Endothelial cell of umbilical vein (primary cell): Measurements from ENCODE around the gene DDX17. TPM values are rescaled to one million over a fixed set of nuclear protein-coding genes. Genes with fewer than 3 reads are reported as not detected.

Experiments
- BruUV-seq: library from RNA; stranded (reverse); fragments of 400-500 nt; replicated peaks from 2 replicates; lab custom pipeline; 2021; lab: Mats Ljungman, UMichigan
- CTCF ChIA-PET: fragments of 300-600, 350-600 bp; sonication (Branson Sonifier 250); formaldehyde crosslinking; loops from one replicate; lab custom pipeline; 2021; ENCODE audit warnings: antibody characterized with exemption, inconsistent platforms; lab: Charles Lee
- POLR2A ChIA-PET: fragments of 300-600, 350-600 bp; sonication (Branson Sonifier 250); formaldehyde crosslinking; loops from one replicate; lab custom pipeline; 2021; ENCODE audit warnings: antibody characterized with exemption, inconsistent platforms; lab: Charles Lee
- DNase-seq: peaks from one replicate; pipeline ENCODE4 v3.0.0-alpha.2; 2011; ENCODE audit warnings: low read depth, low spot score
- FAIRE-seq: peaks from 2 replicates; lab custom pipeline; 2011; peaks lifted over from hg19 to GRCh38; lab: Jason Lieb, UNC
- H2AFZ ChIP-seq: 2 replicates; pipeline ENCODE4 v1.6.0; 2012; ENCODE audit warnings: low read depth, low read length, control low read depth, inconsistent platforms
- H3K27ac ChIP-seq: 2 replicates; pipeline ENCODE4 v1.5.1; 2011; ENCODE audit warnings: low read depth, mild to moderate bottlenecking, control low read depth, low read length, moderate library complexity; ENCODE audit not compliant: insufficient read depth
- H3K27me3 ChIP-seq, 2 experiments: 2 replicates each; pipeline versions ENCODE4 v1.6.0 to v1.6.1; 2011; ENCODE audit warnings: low read length in 2 of 2, mixed read lengths in 1 of 2; ENCODE audit not compliant: control insufficient read depth in 2 of 2, insufficient read depth in 2 of 2
- H3K36me3 ChIP-seq, 2 experiments: 2 replicates in 1 of 2; 3 replicates in 1 of 2; pipeline ENCODE4 v1.5.1; 2011; ENCODE audit warnings: low read length in 2 of 2, mild to moderate bottlenecking in 1 of 2, moderate library complexity in 1 of 2; ENCODE audit not compliant: control insufficient read depth in 2 of 2, insufficient read depth in 2 of 2; ENCODE audit errors: extremely low read depth in 1 of 2
- H3K4me1 ChIP-seq: 3 replicates; pipeline ENCODE4 v1.5.1; 2011; ENCODE audit warnings: mild to moderate bottlenecking, low read length; ENCODE audit not compliant: control insufficient read depth, insufficient read depth; ENCODE audit errors: extremely low read depth
- H3K4me2 ChIP-seq: 2 replicates; pipeline ENCODE4 v1.6.1; 2011; ENCODE audit warnings: low read length, control low read depth, mixed read lengths; ENCODE audit not compliant: insufficient read depth
- H3K4me3 ChIP-seq, 3 experiments: fragments of 200-600 bp in 1 of 3; sonication (generic), shearing (Covaris generic) in 1 of 3; replicated peaks in 1 of 3; 2 replicates each; pipeline ENCODE4 v1.5.1; 2011 to 2016; ENCODE audit warnings: control low read depth in 3 of 3, low read length in 3 of 3, mild to moderate bottlenecking in 2 of 3, inconsistent platforms in 1 of 3, low read depth in 1 of 3, moderate library complexity in 1 of 3; ENCODE audit not compliant: insufficient read depth in 1 of 3
- H3K79me2 ChIP-seq: 2 replicates; pipeline ENCODE4 v1.6.0; 2012; ENCODE audit warnings: low read length, inconsistent platforms; ENCODE audit not compliant: control insufficient read depth, insufficient read depth
- H3K9ac ChIP-seq: replicated peaks from 2 replicates; pipeline ENCODE3; 2011; ENCODE audit warnings: low read length, control low read depth; ENCODE audit not compliant: insufficient read depth; ENCODE audit errors: extremely low read depth
- H3K9me1 ChIP-seq: replicated peaks from 3 replicates; pipeline ENCODE4 v1.6.0; 2011; ENCODE audit warnings: mild to moderate bottlenecking, low read length; ENCODE audit not compliant: control insufficient read depth, insufficient read depth; ENCODE audit errors: extremely low read depth
- H3K9me3 ChIP-seq: replicated peaks from 2 replicates; pipeline ENCODE4 v1.5.1; 2012; ENCODE audit warnings: low read length, inconsistent platforms; ENCODE audit not compliant: control insufficient read depth, insufficient read depth
- H4K20me1 ChIP-seq: replicated peaks from 2 replicates; pipeline ENCODE3; 2011; ENCODE audit warnings: mild to moderate bottlenecking, low read length; ENCODE audit not compliant: control insufficient read depth, insufficient read depth; ENCODE audit errors: extremely low read depth
- EZH2 ChIP-seq: IDR thresholded peaks from 2 replicates; pipeline ENCODE4 v1.6.1; 2012; ENCODE audit warnings: borderline replicate concordance, low read depth, mild to moderate bottlenecking, moderate library complexity, low read length, inconsistent platforms; ENCODE audit not compliant: severe bottlenecking
- JUN ChIP-seq: IDR thresholded peaks from 2 replicates; pipeline ENCODE4 v1.6.1; 2011; ENCODE audit warnings: borderline replicate concordance, low read depth; ENCODE audit not compliant: insufficient read length, insufficient read depth
- dilution Hi-C: fragments of 300-500 bp; cut with MboI; formaldehyde crosslinking; loops from one replicate; pipeline ENCODE4 v1.15.0; 2019; ENCODE audit warnings: low sequenced_read_pairs; ENCODE audit not compliant: extremely low pct_ligation_motif_present
- intact Hi-C: fragments of 100-400 bp; cut with micrococcal nuclease; formaldehyde crosslinking; loops from one replicate; pipeline ENCODE4 v1.10.0; 2022
- polyA plus RNA-seq, 4 experiments: library from polyadenylated mRNA; depleted of rRNA in 3 of 4; stranded (reverse) in 3 of 4; unstranded in 1 of 4; fragments of >200 nt; gene quantifications; 2 replicates each; pipeline versions ENCODE4 v1.2.1 to v1.2.3, GENCODE V29; 2011 to 2012; ENCODE audit warnings: missing spikeins in 1 of 4
- total RNA-seq: library from RNA; stranded (reverse); gene quantifications from 2 replicates; pipeline ENCODE4 v1.2.3, GENCODE V29; 2021
- TF ChIP-seq, protein P1 (sequence below), 2 donors: IDR thresholded peaks; 1 replicate in 1 of 2; 2 replicates in 1 of 2; pipeline ENCODE4 v1.5.1; 2011; ENCODE audit warnings: low read length in 2 of 2, mild to moderate bottlenecking in 2 of 2, moderate library complexity in 2 of 2, control low read depth in 1 of 2, inconsistent platforms in 1 of 2, low read depth in 1 of 2; ENCODE audit not compliant: insufficient read depth in 1 of 2; ENCODE audit errors: extremely low read depth in 1 of 2

Gene DDX17
- total and polyA plus RNA-seq, 2 donors (not counting 3 experiments of a cell fraction or from before 2014, with no cell fraction given), result 393 to 402 TPM

DNA sequence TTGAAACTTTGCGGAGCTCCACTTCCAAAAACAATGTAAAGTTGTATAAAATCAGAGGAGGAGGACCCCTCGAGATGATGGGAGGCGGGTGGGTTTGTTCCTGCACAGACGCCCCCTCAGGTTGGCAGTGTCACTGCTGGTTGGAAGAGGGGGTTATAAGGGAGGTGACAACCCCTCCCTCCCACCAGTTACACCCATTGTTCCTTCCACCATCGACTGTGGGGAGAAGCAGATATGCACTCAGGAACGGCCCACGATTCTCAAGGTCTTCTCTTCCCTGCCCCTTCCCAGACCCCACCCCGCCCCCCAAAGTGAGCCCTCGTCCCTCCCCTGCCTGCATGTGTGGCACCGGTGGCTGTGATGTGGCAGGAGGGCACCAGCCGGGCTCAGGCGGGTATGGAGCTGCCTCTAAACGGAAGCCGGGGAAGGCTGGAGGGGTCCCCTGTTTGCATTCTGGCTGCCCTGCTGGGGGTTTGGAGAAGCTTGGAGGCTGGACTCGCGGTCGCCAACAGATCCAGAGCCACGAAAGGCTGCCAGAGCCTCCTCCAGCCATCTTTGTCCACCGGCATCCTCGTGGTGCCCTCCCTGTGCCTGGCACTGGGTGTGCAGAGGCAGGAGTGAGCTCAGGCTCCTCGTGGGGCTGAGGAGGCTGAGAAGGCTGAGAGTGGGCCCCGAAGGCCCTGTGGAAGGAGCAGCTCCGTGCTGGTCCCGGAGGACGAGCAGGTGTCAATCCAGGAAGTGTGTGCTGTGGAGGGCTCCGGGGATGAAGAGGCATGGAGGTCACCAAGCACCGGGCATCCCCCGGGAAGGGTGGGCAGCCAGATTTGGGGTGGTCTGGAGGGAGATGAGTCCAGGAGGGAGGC is 37.4 kb downstream of the DDX17 start:
- dilution Hi-C loops, result no loop called here
- no peaks in the 10 kb centered on the region for H3K9me1 ChIP-seq
- peak overlapping the region; percentile 96 for H2AFZ ChIP-seq
- peak overlapping the region; percentile 49 to 74 (median 57) for H3K4me3 ChIP-seq
- H3K4me2 ChIP-seq, result peak overlapping the region; percentile 93
- FAIRE-seq, result peak; percentile 15
- TF ChIP-seq, protein P1, sequence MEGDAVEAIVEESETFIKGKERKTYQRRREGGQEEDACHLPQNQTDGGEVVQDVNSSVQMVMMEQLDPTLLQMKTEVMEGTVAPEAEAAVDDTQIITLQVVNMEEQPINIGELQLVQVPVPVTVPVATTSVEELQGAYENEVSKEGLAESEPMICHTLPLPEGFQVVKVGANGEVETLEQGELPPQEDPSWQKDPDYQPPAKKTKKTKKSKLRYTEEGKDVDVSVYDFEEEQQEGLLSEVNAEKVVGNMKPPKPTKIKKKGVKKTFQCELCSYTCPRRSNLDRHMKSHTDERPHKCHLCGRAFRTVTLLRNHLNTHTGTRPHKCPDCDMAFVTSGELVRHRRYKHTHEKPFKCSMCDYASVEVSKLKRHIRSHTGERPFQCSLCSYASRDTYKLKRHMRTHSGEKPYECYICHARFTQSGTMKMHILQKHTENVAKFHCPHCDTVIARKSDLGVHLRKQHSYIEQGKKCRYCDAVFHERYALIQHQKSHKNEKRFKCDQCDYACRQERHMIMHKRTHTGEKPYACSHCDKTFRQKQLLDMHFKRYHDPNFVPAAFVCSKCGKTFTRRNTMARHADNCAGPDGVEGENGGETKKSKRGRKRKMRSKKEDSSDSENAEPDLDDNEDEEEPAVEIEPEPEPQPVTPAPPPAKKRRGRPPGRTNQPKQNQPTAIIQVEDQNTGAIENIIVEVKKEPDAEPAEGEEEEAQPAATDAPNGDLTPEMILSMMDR (IDR thresholded peaks at IDR 0.05; ENCODE audit: extremely low read depth in 1 of 2, insufficient read depth in 1 of 2, low read depth in 1 of 2, low read length in 2 of 2), result peak; percentile 18 to 35
- TF ChIP-seq EZH2 (no peak), JUN (no peak)
- peaks cover 13% of the 10 kb centered on the region for H3K4me1 ChIP-seq
- DNase-seq, result no peak
- BruUV-seq, result no TSS peak
- no peaks in the 10 kb centered on the region for H3K9me3 ChIP-seq
- ChIA-PET CTCF (interaction anchor here (0.9 to 1.7 kb wide), 5 partner anchors 9 to 417 kb away, joined by 3 to 5 read pairs (median 3); partner anchors contain the start of gene TOMM22), POLR2A (no interaction called here)
- intact Hi-C loops, result no loop called here
- H3K36me3 ChIP-seq, result no peaks in the 10 kb centered on the region
- peaks cover 2% of the 10 kb centered on the region for H3K79me2 ChIP-seq
- peak overlapping the region; percentile 55 for H3K27ac ChIP-seq
- H3K27me3 ChIP-seq, result peaks cover 0 to 2% of the 10 kb centered on the region in 2 experiments
- no peaks in the 10 kb centered on the region for H4K20me1 ChIP-seq
- peak overlapping the region; percentile 87 for H3K9ac ChIP-seq
